ENCODE data around the gene ENKD1. TPM values are rescaled to one million over a fixed set of nuclear protein-coding genes. Genes with fewer than 3 reads are reported as not detected.
A peak's percentile ranks its signal among the peaks of the same experiment; 100 is the strongest.

Gene ENKD1
- total and polyA plus RNA-seq, 12 donors = 3.0 to 113 (median 18.2) TPM

DNA sequence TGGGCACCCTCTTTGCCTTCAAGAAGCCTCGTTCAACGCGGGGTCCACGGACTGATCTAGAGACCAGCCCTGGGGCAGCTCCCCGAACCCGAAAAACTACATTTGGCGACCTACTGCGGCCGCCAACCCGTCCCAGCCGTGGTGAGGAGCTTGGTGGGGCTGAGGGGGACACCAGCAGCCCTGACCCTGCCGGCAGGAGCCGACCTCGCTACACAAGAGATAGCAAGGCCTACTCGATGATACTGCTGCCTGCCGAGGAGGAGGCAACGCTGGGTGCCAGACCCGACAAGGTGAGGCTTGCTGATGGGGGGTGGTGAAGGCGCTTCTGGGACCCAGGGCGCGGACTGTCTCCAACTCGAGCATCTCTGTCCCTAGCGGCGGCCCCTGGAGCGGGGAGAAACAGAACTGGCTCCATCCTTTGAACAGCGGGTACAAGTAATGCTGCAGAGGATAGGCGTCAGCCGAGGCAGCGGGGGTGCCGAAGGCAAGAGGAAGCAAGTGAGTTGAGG lies 12.1 kb downstream of the ENKD1 start:
- WGBS, 4 donors = 52 to 67% (median 55%) methylated on average over 9 to 30 of the region's 30 CpGs
- H3K4me3 ChIP-seq = no peak overlapping the region
- peaks cover 14% of the 10 kb centered on the region for H3K27me3 ChIP-seq
- intact Hi-C loops (cut with DNase I) = no loop called here
- H3K4me1 ChIP-seq (replicated peaks in 1 of 2) = peaks cover 11% of the 10 kb centered on the region in 2 donors
- no peak for DNase-seq
- no peak overlapping the region for H3K27ac ChIP-seq
- no peaks in the 10 kb centered on the region for H3K9me3 ChIP-seq (replicated peaks in 1 of 3)
- H3K36me3 ChIP-seq (replicated peaks in 1 of 2) = no peaks in the 10 kb centered on the region
- TF ChIP-seq POLR2A (IDR thresholded peaks at IDR 0.05) = no peak
- TF ChIP-seq, protein P1, sequence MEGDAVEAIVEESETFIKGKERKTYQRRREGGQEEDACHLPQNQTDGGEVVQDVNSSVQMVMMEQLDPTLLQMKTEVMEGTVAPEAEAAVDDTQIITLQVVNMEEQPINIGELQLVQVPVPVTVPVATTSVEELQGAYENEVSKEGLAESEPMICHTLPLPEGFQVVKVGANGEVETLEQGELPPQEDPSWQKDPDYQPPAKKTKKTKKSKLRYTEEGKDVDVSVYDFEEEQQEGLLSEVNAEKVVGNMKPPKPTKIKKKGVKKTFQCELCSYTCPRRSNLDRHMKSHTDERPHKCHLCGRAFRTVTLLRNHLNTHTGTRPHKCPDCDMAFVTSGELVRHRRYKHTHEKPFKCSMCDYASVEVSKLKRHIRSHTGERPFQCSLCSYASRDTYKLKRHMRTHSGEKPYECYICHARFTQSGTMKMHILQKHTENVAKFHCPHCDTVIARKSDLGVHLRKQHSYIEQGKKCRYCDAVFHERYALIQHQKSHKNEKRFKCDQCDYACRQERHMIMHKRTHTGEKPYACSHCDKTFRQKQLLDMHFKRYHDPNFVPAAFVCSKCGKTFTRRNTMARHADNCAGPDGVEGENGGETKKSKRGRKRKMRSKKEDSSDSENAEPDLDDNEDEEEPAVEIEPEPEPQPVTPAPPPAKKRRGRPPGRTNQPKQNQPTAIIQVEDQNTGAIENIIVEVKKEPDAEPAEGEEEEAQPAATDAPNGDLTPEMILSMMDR (IDR thresholded peaks at IDR 0.05) = no peak

GRCh38 chr16:67653789-67654402 lies 12.7 kb downstream of the ENKD1 start:
- TF ChIP-seq POLR2A (IDR thresholded peaks at IDR 0.05) = no peak
- TF ChIP-seq, protein P1 (IDR thresholded peaks at IDR 0.05) = no peak
- Histone ChIP-seq H3K9me3 (replicated peaks in 1 of 3) (no peaks in the 10 kb centered on the region), H3K27ac (no peak overlapping the region), H3K36me3 (replicated peaks in 1 of 2) (no peaks in the 10 kb centered on the region), H3K27me3 (peaks cover 15% of the 10 kb centered on the region), H3K4me3 (peak overlapping the region in 1 of 4 donors; percentile 39), H3K4me1 (replicated peaks in 1 of 2) (peaks cover 6% of the 10 kb centered on the region in 2 donors)
- no peak for DNase-seq
- intact Hi-C loops (cut with DNase I) = no loop called here
- WGBS, 4 donors = 18 to 47% (median 30%) methylated on average over 2 to 25 of the region's 25 CpGs

- H3K27me3 ChIP-seq = peaks cover 21% of the 10 kb centered on the region
- H3K27ac ChIP-seq = no peak overlapping the region
- H3K4me3 ChIP-seq = peak overlapping the region in 1 of 4 donors; percentile 39
- peaks cover 6% of the 10 kb centered on the region in 2 donors for H3K4me1 ChIP-seq (replicated peaks in 1 of 2)
- TF ChIP-seq, protein P1 (IDR thresholded peaks at IDR 0.05) = peak in 4 of 6 experiments; percentile 13 to 35 (median 17)
- peak in 1 of 2 donors; percentile 42 for TF ChIP-seq POLR2A (IDR thresholded peaks at IDR 0.05)
- intact Hi-C loops (cut with DNase I) = no loop called here
- 14 to 40% (median 19%) methylated on average over 1 to 68 of the region's 68 CpGs for whole genome bisulfite sequencing, 4 donors
- H3K36me3 ChIP-seq (replicated peaks in 1 of 2) = no peaks in the 10 kb centered on the region
- no peak for DNase-seq
- H3K9me3 ChIP-seq (replicated peaks in 1 of 3) = no peaks in the 10 kb centered on the region
Measured at GRCh38 chr16:67653128-67653788, 13.3 kb downstream of the ENKD1 start.

- H3K36me3 ChIP-seq (replicated peaks in 1 of 2) = no peaks in the 10 kb centered on the region
- H3K4me1 ChIP-seq (replicated peaks in 1 of 2) = peaks cover 6% of the 10 kb centered on the region in 2 donors
- no peaks in the 10 kb centered on the region for H3K9me3 ChIP-seq (replicated peaks in 1 of 3)
- no peak overlapping the region for H3K27ac ChIP-seq
- WGBS, 4 donors = 6 to 33% (median 10%) methylated on average over 2 to 58 of the region's 59 CpGs
- TF ChIP-seq, protein P1 (IDR thresholded peaks at IDR 0.05) = no peak
- no peak for TF ChIP-seq POLR2A (IDR thresholded peaks at IDR 0.05)
- H3K27me3 ChIP-seq = peaks cover 23% of the 10 kb centered on the region
- H3K4me3 ChIP-seq = peak overlapping the region in 1 of 4 donors; percentile 39
- intact Hi-C loops (cut with DNase I) = no loop called here
- DNase-seq = peak in 1 of 7 donors; percentile 28
Measured at GRCh38 chr16:67652578-67653127, 13.9 kb downstream of the ENKD1 start.
